HG02798 (cell line): Measurements from ENCODE around the gene RPS19.

Experiments used
- ATAC-seq: cut with Tn5 transposase; IDR thresholded peaks from one replicate; pipeline ENCODE4 v1.9.1; 2021; ENCODE audit warnings: mild to moderate bottlenecking; ENCODE audit not compliant: unreplicated experiment, poor library complexity

Gene RPS19

GRCh38 chr19:41895745-41896580 lies 35.9 kb downstream of the RPS19 start:
- ATAC-seq: no peak

GRCh38 chr19:41896581-41896942 lies 36.5 kb downstream of the RPS19 start:
- no peak for ATAC-seq

GRCh38 chr19:41897181-41897580 lies 37.1 kb downstream of the RPS19 start:
- ATAC-seq: no peak

- no peak for ATAC-seq
These were observed 37.8 kb downstream of the RPS19 start for GRCh38 chr19:41897820-41898219.

- ATAC-seq: no peak
These were observed 38.2 kb downstream of the RPS19 start for GRCh38 chr19:41898235-41898634.

- ATAC-seq: no peak
These were observed 41.8 kb downstream of the RPS19 start for GRCh38 chr19:41901707-41902360.

GRCh38 chr19:41902594-41902993 lies 42.5 kb downstream of the RPS19 start:
- ATAC-seq: no peak

- no peak for ATAC-seq
These were observed 43.3 kb downstream of the RPS19 start for GRCh38 chr19:41903193-41903953.

GRCh38 chr19:41904118-41904870 lies 44.2 kb downstream of the RPS19 start:
- ATAC-seq: no peak

GRCh38 chr19:41905273-41906002 lies 45.4 kb downstream of the RPS19 start:
- no peak for ATAC-seq

- no peak for ATAC-seq
These were observed 46.2 kb downstream of the RPS19 start for GRCh38 chr19:41906271-41906670.

- no peak for ATAC-seq
These were observed 47.0 kb downstream of the RPS19 start for GRCh38 chr19:41906916-41907680.

GRCh38 chr19:41907994-41908615 lies 48.0 kb downstream of the RPS19 start:
- no peak for ATAC-seq

- ATAC-seq: no peak
These were observed 48.8 kb downstream of the RPS19 start for GRCh38 chr19:41908724-41909464.

GRCh38 chr19:41909706-41910105 lies 49.7 kb downstream of the RPS19 start:
- ATAC-seq: no peak

- no peak for ATAC-seq
These were observed 50.4 kb downstream of the RPS19 start for GRCh38 chr19:41910240-41910991.
